ENCODE results near the gene ERICH6. TPM values are rescaled to one million over a fixed set of nuclear protein-coding genes. Genes with fewer than 3 reads are reported as not detected.

ERICH6 gene
- total and polyA plus RNA-seq, 10 of the 15 experiments (the other 5 are each of a cell fraction or from before 2014, with no cell fraction given): 0.04 to 0.40 (median 0.22) TPM; not detected in 6

GRCh38 chr3:150723946-150724345 lies 20.2 kb upstream of the ERICH6 start (continued):
- TF ChIP-seq ZBTB40 (IDR thresholded peaks at IDR 0.05; ENCODE audit: borderline replicate concordance): no peak
- no peak for TF ChIP-seq MLLT1 (IDR thresholded peaks at IDR 0.05)
- TF ChIP-seq ZNF274 (IDR thresholded peaks at IDR 0.05; ENCODE audit: insufficient read depth, insufficient read length): no peak
- no peak for TF ChIP-seq HSF1 (IDR thresholded peaks at IDR 0.05; ENCODE audit: low read depth, low read length)
- no peak for TF ChIP-seq CEBPB (IDR thresholded peaks at IDR 0.05; ENCODE audit: borderline replicate concordance in 1 of 2, low read depth in 2 of 2, low read length in 2 of 2)
